ENCODE measurements around the gene FNDC10.
"Not testable (repeated sequence)": the region's sequence is repeated elsewhere in the genome, so short reads cannot be mapped to it uniquely, and the experiment has no call there.

Gene FNDC10

GRCh38 chr1:1563688-1564087, 36.2 kb downstream of the FNDC10 start:
- DNase-seq = no peak

- no peak for DNase-seq
Observed at GRCh38 chr1:1562556-1563195, 37.3 kb downstream of the FNDC10 start.

GRCh38 chr1:1561801-1562470, 38.0 kb downstream of the FNDC10 start:
- no peak for DNase-seq

- DNase-seq = no peak
Observed at GRCh38 chr1:1560178-1560577, 39.8 kb downstream of the FNDC10 start.

- DNase-seq = no peak
Observed at GRCh38 chr1:1559066-1559465, 40.9 kb downstream of the FNDC10 start.

- no peak for DNase-seq
Observed at GRCh38 chr1:1558591-1558990, 41.3 kb downstream of the FNDC10 start.

- not testable (repeated sequence) for DNase-seq
Observed at GRCh38 chr1:1557688-1558087, 42.2 kb downstream of the FNDC10 start.

- DNase-seq = not testable (repeated sequence)
Observed at GRCh38 chr1:1556961-1557360, 43.0 kb downstream of the FNDC10 start.

- DNase-seq = no peak
Observed at GRCh38 chr1:1556505-1556904, 43.4 kb downstream of the FNDC10 start.

- no peak for DNase-seq
Observed at GRCh38 chr1:1554926-1555915, 44.7 kb downstream of the FNDC10 start.

- no peak for DNase-seq
Observed at GRCh38 chr1:1554550-1554925, 45.4 kb downstream of the FNDC10 start.

- no peak for DNase-seq
Observed at GRCh38 chr1:1553821-1554494, 46.0 kb downstream of the FNDC10 start.

- DNase-seq = no peak
Observed at GRCh38 chr1:1552263-1552639, 47.7 kb downstream of the FNDC10 start.

GRCh38 chr1:1551524-1552262, 48.2 kb downstream of the FNDC10 start:
- DNase-seq = no peak

- DNase-seq = no peak
Observed at GRCh38 chr1:1550591-1551432, 49.1 kb downstream of the FNDC10 start.

- no peak for DNase-seq
Observed at GRCh38 chr1:1550087-1550486, 49.8 kb downstream of the FNDC10 start.

- no peak for DNase-seq
Observed at GRCh38 chr1:1548591-1548990, 51.3 kb downstream of the FNDC10 start.

All from effector CD8-positive, alpha-beta T cell (primary cell).